Suprapubic skin (tissue), 4 donors: ENCODE results near the gene CELSR1. TPM values are rescaled to one million over a fixed set of nuclear protein-coding genes. Genes with fewer than 3 reads are reported as not detected.

Experiments used
- DNase-seq, 2 donors: peaks; one replicate each; pipeline ENCODE4 v3.0.0-alpha.2; 2019; ENCODE audit warnings: low spot score in 2 of 2
- H3K27ac ChIP-seq: fragments of 200-600 bp; sonication (generic); one replicate; pipeline ENCODE4 v1.5.1; 2019
- H3K27me3 ChIP-seq: fragments of 200-600 bp; sonication (generic); one replicate; pipeline ENCODE4 v1.5.1; 2019
- H3K36me3 ChIP-seq: fragments of 200-600 bp; sonication (generic); one replicate; pipeline ENCODE4 v1.5.1; 2019
- H3K4me1 ChIP-seq: fragments of 200-600 bp; sonication (generic); one replicate; pipeline ENCODE4 v1.5.1; 2019
- H3K4me3 ChIP-seq: fragments of 200-600 bp; sonication (generic); one replicate; pipeline ENCODE4 v1.5.1; 2019; ENCODE audit warnings: mild to moderate bottlenecking
- H3K9me3 ChIP-seq: fragments of 200-600 bp; sonication (generic); one replicate; pipeline ENCODE4 v1.5.1; 2019
- CTCF ChIP-seq, 2 donors: fragments of 200-600 bp in 1 of 2; fragments of 450-650 bp in 1 of 2; sonication (generic) in 1 of 2; IDR thresholded peaks; one replicate each; pipeline ENCODE4 v1.5.1; 2016 to 2019; ENCODE audit warnings: antibody characterized with exemption in 2 of 2, mild to moderate bottlenecking in 1 of 2, moderate library complexity in 1 of 2
- EP300 ChIP-seq: sonication (generic); formaldehyde crosslinking; IDR thresholded peaks from one replicate; pipeline ENCODE4 v1.6.1; 2017; ENCODE audit warnings: antibody characterized with exemption
- POLR2A ChIP-seq, 2 donors: fragments of 450-650 bp; IDR thresholded peaks; one replicate each; pipeline ENCODE4 v1.6.1; 2017; ENCODE audit warnings: antibody characterized with exemption in 2 of 2, mild to moderate bottlenecking in 2 of 2, moderate library complexity in 2 of 2
- POLR2AphosphoS5 ChIP-seq, 3 donors: sonication (generic); formaldehyde crosslinking; IDR thresholded peaks; one replicate each; pipeline ENCODE4 v1.6.1; 2017; ENCODE audit warnings: antibody characterized with exemption in 3 of 3
- WGBS: methylation state at CpG from one replicate; pipeline ENCODE4 v1.1.5; 2018; 5-methylcytosine and 5-hydroxymethylcytosine counted together
- total RNA-seq, 4 donors: library from RNA; depleted of rRNA; stranded (reverse); fragments of >200 nt; gene quantifications; one replicate each; pipeline ENCODE4 v1.1.0, GENCODE V29; 2016

The CELSR1 gene
- total RNA-seq, 4 donors from 2014 or later: 75.6 to 102 (median 77.5) TPM

DNA sequence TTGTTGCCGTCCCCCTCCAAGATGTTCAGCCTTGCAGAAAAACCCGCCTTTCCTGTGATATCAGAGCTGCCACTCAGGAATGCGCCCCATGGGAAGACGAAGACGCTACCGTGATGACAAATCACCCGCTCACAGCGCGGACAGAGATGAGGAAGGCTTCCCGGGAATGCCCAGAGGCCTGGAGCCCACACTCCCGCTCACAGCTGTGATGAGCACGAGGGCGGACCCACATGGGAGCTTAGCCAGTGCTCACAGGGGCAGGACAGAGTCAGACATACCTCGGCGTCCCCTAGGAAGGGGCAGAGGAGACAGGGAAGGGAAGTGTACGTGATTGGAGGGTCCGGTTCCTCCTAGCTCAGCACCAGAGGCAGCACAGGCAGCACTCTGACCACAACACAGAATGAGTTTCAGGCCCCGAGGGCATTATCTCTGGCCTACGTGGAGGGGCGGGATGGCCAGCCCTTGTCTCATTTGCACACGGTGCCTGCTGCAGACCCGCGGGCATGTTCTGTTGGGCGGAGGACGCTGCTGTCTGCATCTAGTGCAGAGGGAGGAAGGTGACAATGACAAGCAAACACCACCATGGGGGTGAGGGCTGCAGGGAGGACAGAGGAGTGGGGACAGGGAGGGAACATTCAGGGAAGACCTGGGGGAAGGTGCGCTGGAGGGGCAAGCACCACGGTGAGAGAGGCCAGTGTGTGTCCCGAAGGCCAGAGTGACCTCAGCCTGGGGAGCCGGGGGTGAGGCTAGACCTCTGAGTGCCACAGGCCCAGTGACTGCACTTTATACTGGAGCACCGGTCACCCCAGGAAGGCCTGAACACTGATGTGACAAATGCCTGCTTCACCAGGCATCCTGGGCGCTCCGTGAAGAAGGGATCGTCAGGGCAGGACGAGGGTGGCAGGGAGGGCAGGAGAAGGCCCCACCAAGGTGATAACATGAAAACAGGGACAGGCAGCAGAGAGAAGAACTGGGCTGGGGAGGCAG is 79.6 kb downstream of the CELSR1 start:
- Histone ChIP-seq H3K4me3 (no peak overlapping the region), H3K4me1 (peaks cover 23% of the 10 kb centered on the region), H3K36me3 (no peaks in the 10 kb centered on the region), H3K27me3 (no peaks in the 10 kb centered on the region), H3K9me3 (no peaks in the 10 kb centered on the region), H3K27ac (no peak overlapping the region)
- TF ChIP-seq CTCF (IDR thresholded peaks at IDR 0.05) (no peak), POLR2AphosphoS5 (IDR thresholded peaks at IDR 0.05) (no peak), POLR2A (IDR thresholded peaks at IDR 0.05) (no peak)
- 81% methylated on average over 24 of the region's 34 CpGs for WGBS
- peak in 1 of 2 donors; percentile 51 for DNase-seq

GRCh38 chr22:46456818-46457163 is 80.6 kb downstream of the CELSR1 start:
- Histone ChIP-seq H3K4me3 (no peak overlapping the region), H3K27me3 (no peaks in the 10 kb centered on the region), H3K27ac (no peak overlapping the region), H3K9me3 (no peaks in the 10 kb centered on the region), H3K36me3 (no peaks in the 10 kb centered on the region), H3K4me1 (peaks cover 33% of the 10 kb centered on the region)
- WGBS: 94% methylated on average over 11 of the region's 12 CpGs
- DNase-seq: no peak
- no peak for TF ChIP-seq CTCF (IDR thresholded peaks at IDR 0.05)

DNA sequence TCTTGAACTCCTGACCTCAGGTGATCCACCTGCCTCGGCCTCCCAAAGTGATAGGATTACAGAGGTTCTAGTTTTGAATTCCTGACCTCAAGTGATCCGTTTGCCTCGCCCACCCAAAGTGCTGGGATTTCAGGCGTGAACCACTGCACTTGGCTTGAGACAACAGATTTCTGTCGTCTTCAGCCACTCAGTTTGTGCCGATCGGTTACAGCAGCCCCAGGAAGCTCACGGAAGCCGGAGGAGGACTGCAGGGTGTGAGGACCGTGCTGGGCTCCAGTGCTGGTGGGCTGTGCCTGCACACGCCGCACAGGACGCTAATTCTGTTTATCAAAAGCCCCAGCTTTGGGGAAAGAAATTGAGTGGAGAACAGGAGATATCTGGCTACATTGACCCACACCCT is 82.0 kb downstream of the CELSR1 start:
- no peak for DNase-seq
- WGBS: 87% methylated on average over 12 of the region's 13 CpGs
- Histone ChIP-seq H3K36me3 (no peaks in the 10 kb centered on the region), H3K4me3 (no peak overlapping the region), H3K27ac (no peak overlapping the region), H3K4me1 (peaks cover 47% of the 10 kb centered on the region), H3K9me3 (no peaks in the 10 kb centered on the region), H3K27me3 (no peaks in the 10 kb centered on the region)
- TF ChIP-seq EP300 (no peak), CTCF (IDR thresholded peaks at IDR 0.05) (no peak), POLR2A (IDR thresholded peaks at IDR 0.05) (no peak), POLR2AphosphoS5 (IDR thresholded peaks at IDR 0.05) (no peak)

DNA sequence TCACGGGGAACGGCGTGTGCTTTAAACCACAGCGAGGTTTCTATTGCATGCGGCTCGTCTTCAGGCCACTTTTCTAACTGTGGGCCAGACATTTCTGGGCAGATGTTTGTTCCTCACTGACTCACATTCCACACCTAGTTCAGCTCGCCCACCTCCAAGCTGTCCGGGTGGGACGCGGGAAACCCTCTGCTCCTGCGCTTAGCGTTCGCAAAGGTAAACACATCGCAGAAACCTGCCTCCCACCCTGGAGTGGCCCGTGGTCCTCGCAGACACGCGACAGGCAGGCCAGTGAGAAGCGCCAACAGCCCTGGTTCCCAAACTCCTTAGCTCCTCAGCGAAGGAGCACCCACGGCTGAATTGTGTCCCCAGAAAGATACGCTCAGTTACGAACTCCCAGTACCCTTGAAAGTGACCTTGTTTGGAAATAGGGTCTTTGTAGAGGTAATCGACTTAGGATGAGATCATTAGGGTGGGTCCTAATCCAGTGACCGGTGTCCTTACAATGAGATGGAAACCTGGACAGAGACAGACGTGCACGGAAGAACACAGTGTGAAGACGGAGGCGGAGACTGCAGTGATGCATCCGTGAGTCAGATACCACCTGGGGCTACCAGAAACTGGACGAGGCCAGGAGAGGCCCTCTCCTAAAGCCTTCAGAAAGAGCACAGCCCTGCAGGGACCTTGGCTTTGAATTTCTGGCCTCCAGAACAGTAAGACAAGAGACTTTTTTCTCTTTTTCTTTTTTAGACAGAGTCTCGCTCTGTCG is 82.7 kb downstream of the CELSR1 start:
- H3K4me3 ChIP-seq: no peak overlapping the region
- no peaks in the 10 kb centered on the region for H3K36me3 ChIP-seq
- peaks cover 54% of the 10 kb centered on the region for H3K4me1 ChIP-seq
- no peak overlapping the region for H3K27ac ChIP-seq
- 78% methylated on average over 33 of the region's 33 CpGs for WGBS
- H3K9me3 ChIP-seq: no peaks in the 10 kb centered on the region
- TF ChIP-seq CTCF (IDR thresholded peaks at IDR 0.05) (no peak), POLR2A (IDR thresholded peaks at IDR 0.05) (no peak)
- H3K27me3 ChIP-seq: no peaks in the 10 kb centered on the region
- no peak for DNase-seq

DNA sequence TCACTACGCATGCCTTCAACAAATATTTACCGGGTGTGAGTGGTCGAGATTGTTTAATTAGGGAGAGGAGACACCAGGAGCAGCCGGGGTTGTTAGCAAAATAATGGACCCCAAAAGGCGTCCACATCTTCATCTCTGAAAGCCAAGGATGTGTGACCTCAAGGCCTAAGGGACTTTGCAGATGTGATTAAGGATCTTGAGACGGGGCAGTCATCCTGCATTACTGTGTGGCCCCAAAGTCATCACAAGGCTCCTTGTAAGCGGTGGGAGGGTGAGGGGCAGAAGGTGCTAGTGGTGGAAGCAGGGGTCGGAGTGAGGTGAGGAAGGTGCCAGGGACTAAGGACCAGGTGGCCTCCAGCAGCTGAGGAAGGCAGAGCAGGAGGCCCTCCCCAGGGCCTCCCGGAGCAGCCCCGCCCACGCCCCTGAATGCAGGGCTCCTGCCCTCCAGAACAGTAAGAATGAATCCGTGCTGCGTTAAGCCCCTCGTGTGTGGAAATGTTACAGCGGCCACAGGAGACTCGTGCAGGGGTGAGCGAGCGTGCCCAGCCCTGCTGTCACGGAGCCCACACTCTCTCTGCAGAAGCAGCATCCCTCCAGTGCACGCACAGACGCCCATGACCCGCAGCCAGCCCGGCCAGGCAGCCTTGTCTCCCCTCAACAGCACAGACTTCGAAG is 83.5 kb downstream of the CELSR1 start:
- Histone ChIP-seq H3K9me3 (no peaks in the 10 kb centered on the region), H3K27ac (no peak overlapping the region), H3K4me3 (no peak overlapping the region), H3K36me3 (no peaks in the 10 kb centered on the region), H3K27me3 (no peaks in the 10 kb centered on the region), H3K4me1 (peaks cover 54% of the 10 kb centered on the region)
- 74% methylated on average over 12 of the region's 24 CpGs for WGBS
- no peak for TF ChIP-seq POLR2AphosphoS5 (IDR thresholded peaks at IDR 0.05)
- TF ChIP-seq EP300: no peak
- no peak for DNase-seq
